NOMO-1 (cell line): ENCODE measurements around the gene NR4A1.
A peak's percentile ranks its signal among the peaks of the same experiment; 100 is the strongest.

Source experiments
- DNase-seq, 2 experiments: peaks; one replicate each; lab custom pipeline; 2025; ENCODE audit not compliant: unreplicated experiment in 2 of 2; lab: John Stamatoyannopoulos, UW

The NR4A1 gene

GRCh38 chr12:52050758-52051541, at the start of gene NR4A1:
Gene NR4A1 (plus strand): TSS chr12:52051442. CDS start chr12:52054329, 2,887 bp downstream.
- peak; percentile 72 to 92 for DNase-seq

- no peak for DNase-seq
These were observed 48.2 kb upstream of the NR4A1 start for GRCh38 chr12:52003016-52003550.

GRCh38 chr12:52003591-52003990, 47.7 kb upstream of the NR4A1 start:
- no peak for DNase-seq

GRCh38 chr12:52004042-52004648, 47.1 kb upstream of the NR4A1 start:
- DNase-seq, result no peak

- DNase-seq, result no peak
These were observed 45.9 kb upstream of the NR4A1 start for GRCh38 chr12:52005218-52005902.

- peak; percentile 87 to 93 for DNase-seq
These were observed 45.1 kb upstream of the NR4A1 start for GRCh38 chr12:52005903-52006703.

- DNase-seq, result peak in 1 of 2 experiments; percentile 23
These were observed 44.5 kb upstream of the NR4A1 start, which contains the start of gene TAMALIN for GRCh38 chr12:52006726-52007157. Gene TAMALIN (plus strand): TSS chr12:52006946. CDS start chr12:52007020, 74 bp downstream.

GRCh38 chr12:52007158-52007921, 43.9 kb upstream of the NR4A1 start:
- DNase-seq, result no peak

- no peak for DNase-seq
These were observed 43.2 kb upstream of the NR4A1 start for GRCh38 chr12:52007982-52008510.

- no peak for DNase-seq
These were observed 42.0 kb upstream of the NR4A1 start for GRCh38 chr12:52009081-52009751.

- DNase-seq, result no peak
These were observed 41.1 kb upstream of the NR4A1 start for GRCh38 chr12:52010152-52010622.

GRCh38 chr12:52010692-52011601, 40.3 kb upstream of the NR4A1 start:
- DNase-seq, result no peak

- DNase-seq, result no peak
These were observed 39.5 kb upstream of the NR4A1 start for GRCh38 chr12:52011602-52012214.

GRCh38 chr12:52013626-52014310, 37.5 kb upstream of the NR4A1 start:
- DNase-seq, result no peak

- DNase-seq, result no peak
These were observed 36.4 kb upstream of the NR4A1 start for GRCh38 chr12:52014567-52015530.
